Ectodermal cell (in vitro differentiated cells): ENCODE measurements around the gene ROR1.
A peak's percentile ranks its signal among the peaks of the same experiment; 100 is the strongest.

Experiments
- H3K27ac ChIP-seq: 2 replicates; pipeline ENCODE4 v1.7.0; 2013; ENCODE audit warnings: mild to moderate bottlenecking, low read depth, low read length; ENCODE audit not compliant: insufficient read depth, poor library complexity, severe bottlenecking
- H3K27me3 ChIP-seq: 2 replicates; pipeline ENCODE4 v1.7.0; 2013; ENCODE audit warnings: mild to moderate bottlenecking, low read length; ENCODE audit not compliant: insufficient read depth, control insufficient read depth, poor library complexity, severe bottlenecking
- H3K36me3 ChIP-seq: one replicate; pipeline ENCODE4 v1.7.0; 2013; ENCODE audit warnings: low read length; ENCODE audit not compliant: control insufficient read depth, insufficient read depth
- H3K4me1 ChIP-seq: one replicate; pipeline ENCODE4 v1.7.0; 2013; ENCODE audit warnings: low read length; ENCODE audit not compliant: control insufficient read depth, insufficient read depth
- H3K4me3 ChIP-seq: 2 replicates; pipeline ENCODE4 v1.7.0; 2013; ENCODE audit warnings: low read depth, low read length, control low read depth; ENCODE audit not compliant: insufficient read depth
- H3K9me3 ChIP-seq: 2 replicates; pipeline ENCODE4 v1.7.0; 2013; ENCODE audit warnings: mild to moderate bottlenecking, low read length, moderate library complexity; ENCODE audit not compliant: control insufficient read depth
- WGBS, 2 experiments: methylation state at CpG; one replicate each; pipeline ENCODE4 v1.1.7; 2013; ENCODE audit warnings: missing lambda C conversion rate in 2 of 2; 5-methylcytosine and 5-hydroxymethylcytosine counted together

Gene ROR1

GRCh38 chr1:63756839-63757238 lies 17.0 kb upstream of the ROR1 start:
- Histone ChIP-seq H3K27me3 (no peaks in the 10 kb centered on the region), H3K9me3 (no peaks in the 10 kb centered on the region), H3K4me1 (peaks cover 15% of the 10 kb centered on the region), H3K36me3 (no peaks in the 10 kb centered on the region), H3K4me3 (no peak overlapping the region), H3K27ac (no peak overlapping the region)

- no peaks in the 10 kb centered on the region for H3K27me3 ChIP-seq
- no peaks in the 10 kb centered on the region for H3K36me3 ChIP-seq
- H3K4me3 ChIP-seq = no peak overlapping the region
- no peaks in the 10 kb centered on the region for H3K9me3 ChIP-seq
- H3K27ac ChIP-seq = no peak overlapping the region
- peaks cover 15% of the 10 kb centered on the region for H3K4me1 ChIP-seq
These were observed 16.5 kb upstream of the ROR1 start for GRCh38 chr1:63757334-63757733.

- Histone ChIP-seq H3K27me3 (no peaks in the 10 kb centered on the region), H3K9me3 (no peaks in the 10 kb centered on the region), H3K4me3 (no peak overlapping the region), H3K4me1 (peaks cover 15% of the 10 kb centered on the region), H3K27ac (no peak overlapping the region), H3K36me3 (no peaks in the 10 kb centered on the region)
- WGBS, 2 experiments = 94 to 95% methylated on average over 6 of the region's 6 CpGs
These were observed 15.0 kb upstream of the ROR1 start for GRCh38 chr1:63758791-63759190.

- no peak overlapping the region for H3K4me3 ChIP-seq
- H3K9me3 ChIP-seq = no peaks in the 10 kb centered on the region
- no peak overlapping the region for H3K27ac ChIP-seq
- no peaks in the 10 kb centered on the region for H3K27me3 ChIP-seq
- no peaks in the 10 kb centered on the region for H3K36me3 ChIP-seq
- peaks cover 15% of the 10 kb centered on the region for H3K4me1 ChIP-seq
These were observed 14.0 kb upstream of the ROR1 start for GRCh38 chr1:63759778-63760177.

- WGBS, 2 experiments = 72 to 89% methylated on average over 1 of the region's 1 CpG
- H3K4me3 ChIP-seq = no peak overlapping the region
- H3K36me3 ChIP-seq = no peaks in the 10 kb centered on the region
These were observed 3.4 kb upstream of the ROR1 start for GRCh38 chr1:63770381-63770780.

GRCh38 chr1:63772201-63772600 lies 1.6 kb upstream of the ROR1 start:
- peak overlapping the region; percentile 30 for H3K27ac ChIP-seq
- peaks cover 21% of the 10 kb centered on the region for H3K4me1 ChIP-seq
- no peaks in the 10 kb centered on the region for H3K27me3 ChIP-seq
- no peaks in the 10 kb centered on the region for H3K36me3 ChIP-seq
- H3K4me3 ChIP-seq = no peak overlapping the region
- no peaks in the 10 kb centered on the region for H3K9me3 ChIP-seq
- 76 to 80% methylated on average over 3 of the region's 3 CpGs for WGBS, 2 experiments

More at GRCh38 chr1:63770381-63770780, 3.4 kb upstream of the ROR1 start:
- no peaks in the 10 kb centered on the region for H3K27me3 ChIP-seq
- no peaks in the 10 kb centered on the region for H3K9me3 ChIP-seq
- peaks cover 11% of the 10 kb centered on the region for H3K4me1 ChIP-seq
- H3K27ac ChIP-seq = no peak overlapping the region

GRCh38 chr1:63772876-63773275 lies 941 bp upstream of the ROR1 start:
- 0 to 20% methylated on average over 1 to 2 of the region's 2 CpGs for WGBS, 2 experiments
- Histone ChIP-seq H3K27ac (no peak overlapping the region), H3K9me3 (no peaks in the 10 kb centered on the region), H3K4me1 (peaks cover 26% of the 10 kb centered on the region), H3K36me3 (no peaks in the 10 kb centered on the region), H3K4me3 (no peak overlapping the region), H3K27me3 (no peaks in the 10 kb centered on the region)

- 1 to 5% methylated on average over 9 of the region's 9 CpGs for WGBS, 2 experiments
- Histone ChIP-seq H3K4me3 (peak overlapping the region; percentile 90), H3K27me3 (no peaks in the 10 kb centered on the region), H3K9me3 (no peaks in the 10 kb centered on the region), H3K36me3 (no peaks in the 10 kb centered on the region), H3K4me1 (peaks cover 32% of the 10 kb centered on the region), H3K27ac (no peak overlapping the region)
These were observed 362 bp upstream of the ROR1 start for GRCh38 chr1:63773496-63773814.

- Histone ChIP-seq H3K4me1 (peaks cover 45% of the 10 kb centered on the region), H3K27me3 (no peaks in the 10 kb centered on the region), H3K9me3 (no peaks in the 10 kb centered on the region), H3K27ac (peak overlapping the region; percentile 91), H3K36me3 (no peaks in the 10 kb centered on the region), H3K4me3 (peak overlapping the region; percentile 90)
- 0% methylated on average over 72 of the region's 72 CpGs for WGBS, 2 experiments
These were observed 1.0 kb downstream of the ROR1 start for GRCh38 chr1:63774617-63775417.

GRCh38 chr1:63775418-63776127 lies 1.8 kb downstream of the ROR1 start:
- WGBS, 2 experiments = 1 to 2% methylated on average over 7 to 8 of the region's 8 CpGs
- H3K27ac ChIP-seq = peak overlapping the region; percentile 73
- peaks cover 52% of the 10 kb centered on the region for H3K4me1 ChIP-seq

More at GRCh38 chr1:63775418-63776127, 1.8 kb downstream of the ROR1 start:
- Histone ChIP-seq H3K36me3 (no peaks in the 10 kb centered on the region), H3K9me3 (no peaks in the 10 kb centered on the region), H3K27me3 (no peaks in the 10 kb centered on the region), H3K4me3 (peak overlapping the region; percentile 90)
